ENCODE data around the gene LSM2. TPM values are rescaled to one million over a fixed set of nuclear protein-coding genes. Genes with fewer than 3 reads are reported as not detected.

LSM2 gene
- total and polyA plus RNA-seq, 9 of the 15 experiments (the other 6 are each of a cell fraction or from before 2014, with no cell fraction given) = 154 to 407 (median 223) TPM

DNA sequence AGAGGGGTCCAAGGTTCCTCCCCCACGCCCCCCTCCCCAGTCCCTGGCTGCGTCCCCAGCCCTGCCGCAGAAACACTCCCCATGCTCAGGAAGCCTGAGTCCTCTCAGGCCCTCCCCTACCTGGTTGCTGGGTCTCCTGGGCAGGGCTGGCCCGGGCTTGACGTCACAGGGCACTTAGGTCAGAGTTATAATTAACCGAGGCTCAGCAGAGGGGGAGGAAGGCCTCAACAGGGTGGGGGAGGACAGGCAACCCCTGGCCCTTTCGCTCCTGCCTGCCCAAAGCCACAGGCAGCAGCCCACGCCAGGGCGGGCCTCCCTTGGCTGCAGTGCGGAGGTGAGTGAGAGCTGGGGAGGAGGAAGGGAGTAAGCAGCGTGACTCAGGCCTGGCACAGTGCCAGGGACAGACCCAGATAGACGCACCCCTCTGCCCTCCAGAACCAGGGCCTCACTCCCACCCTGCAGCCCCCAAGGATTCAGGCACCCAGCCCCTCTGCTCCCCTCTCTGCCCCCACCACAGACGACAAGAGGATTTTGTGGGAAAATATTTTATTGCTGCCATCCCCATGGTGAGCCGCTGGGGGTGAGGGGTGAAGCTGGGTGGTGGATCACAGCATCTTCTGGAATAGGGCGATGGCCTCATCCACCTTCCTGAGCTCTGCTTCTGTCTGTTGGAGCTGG, 29.6 kb downstream of the LSM2 start, which contains the start of gene VWA7 (continued):
- TF ChIP-seq FIP1L1 (IDR thresholded peaks at IDR 0.05; ENCODE audit: low read depth, low read length, poor library complexity, severe bottlenecking) (peak; percentile 98), JUND (IDR thresholded peaks at IDR 0.05; ENCODE audit: borderline replicate concordance, low read depth, low read length) (peak; percentile 97), JUND (tag; IDR thresholded peaks at IDR 0.05; ENCODE audit: borderline replicate concordance, low read depth, low read length) (no peak; the same call in 1 of the 3 replicates), SRSF3 (IDR thresholded peaks at IDR 0.05; ENCODE audit: insufficient read depth, low read length) (no peak), WHSC1 (IDR thresholded peaks at IDR 0.05; ENCODE audit: low read length) (peak; percentile 31), ZNF77 (CRISPR knock-in tag; IDR thresholded peaks at IDR 0.05) (0 out of 2 replicates have a peak, but pooled peaks have one; percentile 23), ATF7 (IDR thresholded peaks at IDR 0.05) (peak; percentile 98), CBX3 (IDR thresholded peaks at IDR 0.05; ENCODE audit: borderline replicate concordance in 1 of 2, low read length in 2 of 2) (peak in 1 of 2 experiments; percentile 95; a peak in 2 of 3 replicates), FOXK2 (conservative IDR thresholded peaks at IDR 0.05 in 1 of 2, IDR thresholded peaks at IDR 0.05 in 1 of 2; ENCODE audit: low read depth in 2 of 2) (peak; percentile 59 to 80; a peak in 2 of 4 replicates), ZEB2 (IDR thresholded peaks at IDR 0.05) (peak; percentile 95), TRIM24 (IDR thresholded peaks at IDR 0.05) (peak; percentile 91 to 92), ZNF175 (CRISPR knock-in tag; IDR thresholded peaks at IDR 0.05; ENCODE audit: low read depth) (peak; percentile 85; the same call in 1 of the 2 replicates), RBFOX2 (IDR thresholded peaks at IDR 0.05; ENCODE audit: low read depth, low read length) (peak; percentile 80), STAT5A (IDR thresholded peaks at IDR 0.05; ENCODE audit: borderline replicate concordance, low read length) (peak; percentile 71; the same call in 1 of the 2 replicates), HDAC3 (IDR thresholded peaks at IDR 0.05; ENCODE audit: borderline replicate concordance, partially characterized antibody) (no peak), TOE1 (IDR thresholded peaks at IDR 0.05; ENCODE audit: borderline replicate concordance) (peak; percentile 90; the same call in 1 of the 2 replicates), TOE1 (CRISPR knock-in tag; IDR thresholded peaks at IDR 0.05; ENCODE audit: borderline replicate concordance, low read depth) (no peak), NCOA1 (IDR thresholded peaks at IDR 0.05; ENCODE audit: low read depth) (peak; percentile 93), MTA2 (IDR thresholded peaks at IDR 0.05; ENCODE audit: low read depth) (peak; percentile 63; the same call in 1 of the 2 replicates), SMARCE1 (IDR thresholded peaks at IDR 0.05) (peak; percentile 98), ZKSCAN1 (IDR thresholded peaks at IDR 0.05; ENCODE audit: low read depth, low read length) (peak; percentile 91), CC2D1A (IDR thresholded peaks at IDR 0.05) (peak; percentile 67), HMBOX1 (IDR thresholded peaks at IDR 0.05) (peak; percentile 83; the same call in 1 of the 2 replicates), SMAD4 (CRISPR knock-in tag; conservative IDR thresholded peaks at IDR 0.05) (peak; percentile 94), EHMT2 (IDR thresholded peaks at IDR 0.05) (no peak), ZBTB8A (IDR thresholded peaks at IDR 0.05; ENCODE audit: partially characterized antibody) (no peak), MEF2A (IDR thresholded peaks at IDR 0.05; ENCODE audit: control insufficient read depth, low read depth, low read length) (peak; percentile 100)
- TF ChIP-seq, protein P1, sequence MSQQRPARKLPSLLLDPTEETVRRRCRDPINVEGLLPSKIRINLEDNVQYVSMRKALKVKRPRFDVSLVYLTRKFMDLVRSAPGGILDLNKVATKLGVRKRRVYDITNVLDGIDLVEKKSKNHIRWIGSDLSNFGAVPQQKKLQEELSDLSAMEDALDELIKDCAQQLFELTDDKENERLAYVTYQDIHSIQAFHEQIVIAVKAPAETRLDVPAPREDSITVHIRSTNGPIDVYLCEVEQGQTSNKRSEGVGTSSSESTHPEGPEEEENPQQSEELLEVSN (IDR thresholded peaks at IDR 0.05; ENCODE audit: borderline replicate concordance in 1 of 2, extremely low read depth in 1 of 2, insufficient read depth in 1 of 2, insufficient read length in 1 of 2, low read depth in 1 of 2, low read length in 1 of 2, poor library complexity in 1 of 2, severe bottlenecking in 1 of 2) = peak; percentile 40 to 57
